GM18520 (cell line): ENCODE measurements around the gene ZNF423.

Source experiments
- ATAC-seq: cut with Tn5 transposase; IDR thresholded peaks from one replicate; pipeline ENCODE4 v1.9.1; 2021; ENCODE audit not compliant: unreplicated experiment

Gene ZNF423

GRCh38 chr16:49673442-49673841 lies 182.5 kb downstream of the ZNF423 start:
- no peak for ATAC-seq

- no peak for ATAC-seq
Observed at GRCh38 chr16:49672753-49673152, 183.2 kb downstream of the ZNF423 start.

DNA sequence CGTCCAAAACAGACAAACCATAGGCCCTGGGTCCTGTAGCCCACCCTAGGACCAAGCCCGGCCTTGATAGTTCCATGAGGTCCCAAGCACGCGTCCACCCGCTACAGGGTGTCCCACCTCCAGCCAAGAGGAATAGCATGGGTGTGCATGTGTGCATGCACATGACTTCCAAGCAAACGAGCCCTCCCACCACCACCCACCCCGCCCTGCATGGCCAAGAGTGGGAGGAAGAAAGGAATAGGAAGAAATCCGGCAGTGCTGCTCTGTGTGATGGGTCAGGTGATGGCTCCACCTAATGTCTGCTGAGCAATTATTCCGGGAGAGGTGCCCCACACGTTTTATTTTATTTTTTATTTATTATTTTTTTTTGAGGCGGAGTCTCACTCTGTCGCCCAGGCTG lies 184.6 kb downstream of the ZNF423 start:
- ATAC-seq = no peak

DNA sequence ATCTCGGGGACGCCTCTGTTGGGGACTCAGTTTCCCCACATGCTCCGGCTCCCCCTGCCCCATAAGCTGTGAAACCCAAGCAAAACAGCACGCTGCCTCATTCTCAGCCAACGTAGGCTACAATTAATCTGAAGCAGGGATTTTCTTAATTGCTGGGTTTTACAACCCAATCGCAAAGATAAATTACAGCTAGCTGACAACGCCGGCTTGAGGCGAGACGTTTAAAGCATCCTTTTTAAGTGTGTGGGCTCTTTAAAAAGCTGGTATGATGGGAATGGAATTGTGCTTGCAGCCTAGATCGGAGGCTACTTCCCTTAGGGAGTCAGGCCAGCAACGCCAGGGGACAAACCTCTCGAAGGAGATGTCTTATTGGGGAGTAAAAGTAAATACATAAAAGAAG lies 185.3 kb downstream of the ZNF423 start:
- no peak for ATAC-seq

DNA sequence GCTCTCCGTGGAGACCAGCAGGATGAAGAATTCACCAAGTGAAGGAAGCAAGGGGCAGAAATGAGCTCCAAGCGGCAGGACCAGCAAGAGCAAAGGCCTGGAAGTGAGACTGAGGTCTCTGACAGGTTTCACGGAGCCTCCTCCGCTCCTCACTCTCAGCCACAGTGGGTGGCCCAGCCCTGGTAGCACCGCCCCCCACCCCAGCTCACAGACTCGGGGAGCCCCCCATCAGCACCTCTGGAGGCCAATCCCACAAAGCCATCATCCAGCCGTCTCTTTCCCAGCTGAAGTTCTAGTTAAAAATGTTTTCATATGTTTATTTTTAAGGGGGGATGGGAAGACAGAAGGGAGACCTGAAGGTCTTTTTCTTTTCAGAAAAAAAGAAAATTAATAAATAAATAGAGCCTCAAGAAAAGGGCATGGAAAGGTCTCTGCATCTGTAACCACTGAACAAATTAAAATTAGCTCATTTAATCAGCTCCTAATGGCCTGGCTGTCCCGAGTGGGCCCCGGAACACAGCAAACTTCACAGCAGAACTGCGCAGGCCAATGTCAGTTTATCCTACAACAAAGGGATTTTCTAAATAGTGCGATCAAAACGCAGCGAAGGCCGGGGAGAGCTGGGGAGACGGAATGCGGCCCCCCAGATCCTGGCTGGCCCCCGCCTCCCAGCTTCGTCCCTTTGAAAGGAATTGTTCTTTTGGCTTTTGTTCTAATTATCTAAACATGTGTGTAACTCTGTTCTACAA lies 190.3 kb downstream of the ZNF423 start:
- ATAC-seq = no peak

DNA sequence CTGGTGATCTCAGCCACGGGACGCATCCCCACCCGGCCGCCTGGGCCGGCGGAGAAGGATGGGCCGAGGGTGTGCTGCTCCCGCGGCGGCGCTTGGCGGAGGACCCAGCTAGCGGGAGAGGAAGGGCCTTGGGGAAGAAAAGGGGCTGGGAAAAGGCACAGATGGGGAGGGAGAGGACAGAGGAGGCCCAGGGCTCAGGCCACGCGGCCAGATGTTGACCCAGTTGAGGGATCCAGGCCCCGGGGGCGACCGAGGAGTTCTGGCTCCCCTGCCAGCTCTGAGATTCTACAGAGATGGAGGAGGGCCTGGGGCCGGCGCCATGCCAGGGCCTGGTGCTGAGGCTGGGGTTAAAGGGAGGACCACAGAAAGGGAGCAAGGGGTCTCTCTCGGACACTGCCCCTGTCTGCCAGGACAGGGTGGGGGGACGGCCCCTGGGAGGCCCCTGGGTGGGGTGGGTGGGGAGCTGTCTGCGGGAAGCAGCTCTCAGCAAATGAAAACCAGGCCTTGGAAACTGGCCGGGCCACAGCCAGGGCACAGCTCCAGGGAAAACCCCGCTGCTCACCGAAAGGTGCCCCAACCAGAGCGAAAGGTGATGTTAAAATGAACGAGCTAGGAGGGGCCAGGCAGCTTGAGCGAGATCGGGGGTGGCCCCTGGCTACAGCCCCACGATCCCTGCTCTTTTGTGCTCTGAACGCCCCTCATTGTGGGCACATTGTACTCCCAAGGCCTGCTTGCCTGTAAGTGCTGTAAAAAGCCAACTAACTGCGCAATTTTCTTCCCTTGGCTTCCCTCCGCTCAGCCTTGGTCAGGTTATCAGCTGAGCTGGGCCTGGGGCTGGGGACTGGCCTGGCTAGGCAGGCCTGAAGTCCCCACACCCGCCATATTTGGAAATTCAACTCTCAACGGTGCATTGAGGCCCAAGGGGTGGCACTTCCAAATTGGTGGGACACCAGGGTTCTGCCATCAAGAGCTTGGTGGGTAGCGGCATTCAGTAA lies 191.4 kb downstream of the ZNF423 start:
- ATAC-seq = no peak

GRCh38 chr16:49663081-49664065 lies 192.5 kb downstream of the ZNF423 start:
- ATAC-seq = no peak

DNA sequence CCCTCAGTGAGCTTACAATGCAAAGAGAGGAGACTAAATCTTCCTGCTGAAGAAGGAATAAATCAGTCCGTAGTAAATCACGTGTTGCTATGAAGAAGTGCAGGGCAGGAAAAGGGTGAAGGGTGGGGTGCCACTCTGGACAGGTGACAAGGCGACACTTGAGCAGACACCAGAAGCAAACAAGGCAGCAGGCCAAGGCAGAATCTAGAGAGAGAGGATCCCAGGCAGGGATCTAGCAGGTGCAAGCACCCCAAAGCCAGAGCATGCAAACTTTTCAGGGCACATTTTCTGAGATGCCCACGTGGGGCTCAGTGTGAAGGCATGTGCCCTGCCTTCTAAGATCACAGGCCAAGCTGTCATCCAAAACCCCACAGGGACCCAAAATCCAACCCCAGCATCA lies 193.3 kb downstream of the ZNF423 start:
- no peak for ATAC-seq

GRCh38 chr16:49661465-49662187 lies 194.3 kb downstream of the ZNF423 start:
- ATAC-seq = no peak

GRCh38 chr16:49660626-49661025 lies 195.3 kb downstream of the ZNF423 start:
- ATAC-seq = no peak

GRCh38 chr16:49659356-49659755 lies 196.6 kb downstream of the ZNF423 start:
- no peak for ATAC-seq

GRCh38 chr16:49658531-49658930 lies 197.4 kb downstream of the ZNF423 start:
- no peak for ATAC-seq

DNA sequence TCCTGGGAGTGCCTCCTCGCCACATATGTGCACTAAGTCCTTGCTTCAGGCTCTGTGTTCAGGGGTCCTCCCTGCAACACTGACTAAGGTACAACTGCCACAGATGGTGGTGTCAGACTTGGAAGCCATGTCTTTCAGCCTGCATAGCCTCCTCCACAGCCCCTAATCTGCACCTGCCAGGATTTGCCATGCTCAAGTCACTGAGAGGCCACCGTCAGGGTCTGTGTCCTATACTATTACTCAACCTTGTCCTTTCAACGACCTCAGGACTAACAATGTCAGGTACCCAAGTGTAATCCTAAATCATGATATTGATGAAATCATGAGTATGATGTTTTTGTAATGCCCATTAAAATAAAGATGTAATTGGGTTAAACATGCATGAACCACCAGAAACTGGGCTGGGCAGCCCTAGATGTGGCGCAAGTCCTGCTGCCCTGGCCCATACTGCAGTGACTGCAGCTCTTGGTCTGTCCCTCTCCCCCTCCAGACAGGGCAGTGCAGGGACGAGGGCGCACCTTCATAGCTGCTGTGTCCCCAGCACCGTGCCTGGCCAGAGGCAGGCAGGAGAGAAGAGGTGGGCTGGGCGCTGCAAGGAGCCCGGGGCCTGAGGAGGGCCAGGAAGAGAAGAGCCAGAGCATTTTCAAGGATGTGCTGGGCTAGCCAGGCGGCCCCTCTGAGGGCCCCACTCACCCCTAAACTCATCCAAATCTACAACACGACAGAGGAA lies 198.0 kb downstream of the ZNF423 start:
- no peak for ATAC-seq

DNA sequence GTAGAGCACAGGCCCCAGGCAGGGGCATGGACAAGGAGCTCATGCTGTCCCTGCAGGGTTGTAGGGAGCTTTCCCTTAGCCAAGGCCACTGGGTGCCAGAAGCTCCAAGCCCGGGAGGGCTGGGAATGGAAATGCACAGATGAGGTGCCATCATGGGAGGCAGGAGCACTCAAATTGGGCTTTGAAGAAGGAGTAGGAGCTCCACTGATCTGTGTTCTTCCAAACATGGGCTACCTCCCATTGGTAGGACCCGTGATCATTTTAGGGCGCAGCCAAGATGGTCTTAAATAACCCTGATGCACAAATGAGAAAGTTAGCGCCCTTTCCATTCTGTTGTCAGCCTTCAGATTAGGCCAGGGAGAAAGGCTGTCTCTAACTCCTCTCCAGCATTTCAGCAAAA lies 201.5 kb downstream of the ZNF423 start:
- no peak for ATAC-seq

- no peak for ATAC-seq
Observed at GRCh38 chr16:49653577-49653976, 202.3 kb downstream of the ZNF423 start.

GRCh38 chr16:49653173-49653570 lies 202.7 kb downstream of the ZNF423 start:
- ATAC-seq = no peak

DNA sequence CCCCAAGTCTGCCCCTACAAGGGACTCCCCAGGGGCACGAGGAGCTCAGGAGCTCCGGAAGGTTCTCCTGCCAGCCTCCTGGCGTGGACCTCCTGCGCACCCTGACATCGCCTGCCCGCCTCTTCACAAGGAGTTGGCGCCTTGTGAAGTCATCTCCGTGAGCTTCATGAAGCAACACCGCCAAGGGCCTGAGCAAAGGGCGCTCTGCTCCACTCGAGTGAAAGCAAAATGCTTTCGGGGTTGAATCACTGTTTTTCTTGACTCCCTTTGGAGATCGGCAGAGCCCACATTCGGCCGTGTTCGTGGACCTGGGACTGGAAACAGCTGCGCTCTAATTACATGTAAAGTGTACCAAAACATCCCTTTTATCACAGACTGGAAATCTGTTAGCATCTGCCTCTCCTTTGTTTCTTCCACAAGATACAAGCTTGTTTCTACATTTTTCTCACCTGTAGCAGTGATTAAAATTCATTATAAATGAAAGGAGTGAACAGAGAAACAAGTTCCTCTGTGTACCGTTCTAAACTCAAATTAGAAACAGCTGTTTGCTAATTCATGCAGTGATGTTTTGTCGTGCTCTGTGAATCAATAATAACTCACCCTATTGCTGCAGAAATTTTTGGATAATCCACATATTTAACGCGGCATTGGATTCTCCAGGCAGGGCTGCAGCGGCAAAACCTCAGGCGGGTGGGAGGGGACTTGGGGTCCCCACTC lies 203.3 kb downstream of the ZNF423 start:
- no peak for ATAC-seq

GRCh38 chr16:49651996-49652395 lies 203.9 kb downstream of the ZNF423 start:
- ATAC-seq = no peak

GRCh38 chr16:49651226-49651625 lies 204.7 kb downstream of the ZNF423 start:
- ATAC-seq = no peak
